ENCODE results near the gene SDK2.

DNA sequence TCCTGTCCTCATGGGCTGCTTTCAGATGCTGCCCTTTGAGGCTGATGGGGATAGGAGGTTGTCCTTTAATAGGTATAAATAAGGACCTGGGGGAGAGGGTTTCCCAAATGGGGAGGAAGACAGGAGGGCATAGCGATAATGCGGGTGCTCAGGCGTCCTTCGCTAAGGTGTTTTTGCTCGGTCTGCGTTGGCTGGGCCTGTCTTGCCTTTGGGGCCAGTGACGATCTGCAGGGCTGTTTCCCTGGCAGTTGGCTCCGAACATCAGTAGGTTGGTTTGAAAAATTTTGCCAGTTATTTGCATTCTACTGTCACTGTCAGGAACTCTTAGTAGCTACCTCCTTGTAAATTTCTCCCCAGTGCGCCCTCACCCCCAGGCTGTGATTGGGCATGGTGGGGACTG is 294.6 kb downstream of the SDK2 start:
- TF ChIP-seq CTCF (tag by site-specific recombination; IDR thresholded peaks at IDR 0.05) (no peak), ZNF792 (tag by site-specific recombination; IDR thresholded peaks at IDR 0.05) (no peak), ZNF335 (tag by site-specific recombination; conservative IDR thresholded peaks at IDR 0.05) (no peak), YY1 (tag by site-specific recombination; IDR thresholded peaks at IDR 0.05) (no peak), REST (tag by site-specific recombination; IDR thresholded peaks at IDR 0.05) (no peak), ZNF621 (tag by site-specific recombination; IDR thresholded peaks at IDR 0.05) (no peak), KLF8 (tag by site-specific recombination; IDR thresholded peaks at IDR 0.05) (no peak)
- TF ChIP-seq, protein P1, sequence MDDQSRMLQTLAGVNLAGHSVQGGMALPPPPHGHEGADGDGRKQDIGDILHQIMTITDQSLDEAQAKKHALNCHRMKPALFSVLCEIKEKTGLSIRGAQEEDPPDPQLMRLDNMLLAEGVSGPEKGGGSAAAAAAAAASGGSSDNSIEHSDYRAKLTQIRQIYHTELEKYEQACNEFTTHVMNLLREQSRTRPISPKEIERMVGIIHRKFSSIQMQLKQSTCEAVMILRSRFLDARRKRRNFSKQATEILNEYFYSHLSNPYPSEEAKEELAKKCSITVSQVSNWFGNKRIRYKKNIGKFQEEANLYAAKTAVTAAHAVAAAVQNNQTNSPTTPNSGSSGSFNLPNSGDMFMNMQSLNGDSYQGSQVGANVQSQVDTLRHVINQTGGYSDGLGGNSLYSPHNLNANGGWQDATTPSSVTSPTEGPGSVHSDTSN (CRISPR knock-in tag; IDR thresholded peaks at IDR 0.05), result no peak
- TF ChIP-seq, protein P2, sequence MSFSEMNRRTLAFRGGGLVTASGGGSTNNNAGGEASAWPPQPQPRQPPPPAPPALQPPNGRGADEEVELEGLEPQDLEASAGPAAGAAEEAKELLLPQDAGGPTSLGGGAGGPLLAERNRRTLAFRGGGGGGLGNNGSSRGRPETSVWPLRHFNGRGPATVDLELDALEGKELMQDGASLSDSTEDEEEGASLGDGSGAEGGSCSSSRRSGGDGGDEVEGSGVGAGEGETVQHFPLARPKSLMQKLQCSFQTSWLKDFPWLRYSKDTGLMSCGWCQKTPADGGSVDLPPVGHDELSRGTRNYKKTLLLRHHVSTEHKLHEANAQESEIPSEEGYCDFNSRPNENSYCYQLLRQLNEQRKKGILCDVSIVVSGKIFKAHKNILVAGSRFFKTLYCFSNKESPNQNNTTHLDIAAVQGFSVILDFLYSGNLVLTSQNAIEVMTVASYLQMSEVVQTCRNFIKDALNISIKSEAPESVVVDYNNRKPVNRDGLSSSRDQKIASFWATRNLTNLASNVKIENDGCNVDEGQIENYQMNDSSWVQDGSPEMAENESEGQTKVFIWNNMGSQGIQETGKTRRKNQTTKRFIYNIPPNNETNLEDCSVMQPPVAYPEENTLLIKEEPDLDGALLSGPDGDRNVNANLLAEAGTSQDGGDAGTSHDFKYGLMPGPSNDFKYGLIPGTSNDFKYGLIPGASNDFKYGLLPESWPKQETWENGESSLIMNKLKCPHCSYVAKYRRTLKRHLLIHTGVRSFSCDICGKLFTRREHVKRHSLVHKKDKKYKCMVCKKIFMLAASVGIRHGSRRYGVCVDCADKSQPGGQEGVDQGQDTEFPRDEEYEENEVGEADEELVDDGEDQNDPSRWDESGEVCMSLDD (tag by site-specific recombination; IDR thresholded peaks at IDR 0.05), result no peak
